Effector memory CD8-positive, alpha-beta T cell (primary cell): ENCODE results near the gene OR1I1.
A peak's percentile ranks its signal among the peaks of the same experiment; 100 is the strongest.

Experiments
- ATAC-seq: fragments of 150-1000 bp; cut with Tn5 transposase; replicated peaks from 2 replicates; pipeline ENCODE4 v1.10.0; 2021; ENCODE audit warnings: mild to moderate bottlenecking, moderate library complexity
- DNase-seq, 3 experiments: peaks; one replicate each; pipeline ENCODE4 v3.0.0; 2021
- H3K27ac Mint-ChIP-seq, 2 donors: one replicate each; pipeline ENCODE4 v1.8.0; 2022; ENCODE audit warnings: mild to moderate bottlenecking in 2 of 2, mixed read lengths in 2 of 2, moderate library complexity in 2 of 2
- H3K27me3 Mint-ChIP-seq, 2 donors: one replicate each; pipeline ENCODE4 v1.8.0; 2022; ENCODE audit warnings: mixed read lengths in 2 of 2
- H3K36me3 Mint-ChIP-seq: one replicate; pipeline ENCODE4 v1.8.0; 2022; ENCODE audit warnings: mild to moderate bottlenecking, moderate library complexity, mixed read lengths; ENCODE audit not compliant: insufficient read depth
- H3K4me1 Mint-ChIP-seq, 2 donors: one replicate each; pipeline ENCODE4 v1.8.0; 2022; ENCODE audit warnings: low read depth in 2 of 2, mixed read lengths in 2 of 2
- H3K4me3 Mint-ChIP-seq, 2 donors: one replicate each; pipeline ENCODE4 v1.8.0; 2022; ENCODE audit warnings: mild to moderate bottlenecking in 2 of 2, mixed read lengths in 2 of 2, moderate library complexity in 2 of 2
- H3K9me3 Mint-ChIP-seq, 2 donors: one replicate each; pipeline ENCODE4 v1.8.0; 2022; ENCODE audit warnings: mixed read lengths in 2 of 2

The OR1I1 gene

DNA sequence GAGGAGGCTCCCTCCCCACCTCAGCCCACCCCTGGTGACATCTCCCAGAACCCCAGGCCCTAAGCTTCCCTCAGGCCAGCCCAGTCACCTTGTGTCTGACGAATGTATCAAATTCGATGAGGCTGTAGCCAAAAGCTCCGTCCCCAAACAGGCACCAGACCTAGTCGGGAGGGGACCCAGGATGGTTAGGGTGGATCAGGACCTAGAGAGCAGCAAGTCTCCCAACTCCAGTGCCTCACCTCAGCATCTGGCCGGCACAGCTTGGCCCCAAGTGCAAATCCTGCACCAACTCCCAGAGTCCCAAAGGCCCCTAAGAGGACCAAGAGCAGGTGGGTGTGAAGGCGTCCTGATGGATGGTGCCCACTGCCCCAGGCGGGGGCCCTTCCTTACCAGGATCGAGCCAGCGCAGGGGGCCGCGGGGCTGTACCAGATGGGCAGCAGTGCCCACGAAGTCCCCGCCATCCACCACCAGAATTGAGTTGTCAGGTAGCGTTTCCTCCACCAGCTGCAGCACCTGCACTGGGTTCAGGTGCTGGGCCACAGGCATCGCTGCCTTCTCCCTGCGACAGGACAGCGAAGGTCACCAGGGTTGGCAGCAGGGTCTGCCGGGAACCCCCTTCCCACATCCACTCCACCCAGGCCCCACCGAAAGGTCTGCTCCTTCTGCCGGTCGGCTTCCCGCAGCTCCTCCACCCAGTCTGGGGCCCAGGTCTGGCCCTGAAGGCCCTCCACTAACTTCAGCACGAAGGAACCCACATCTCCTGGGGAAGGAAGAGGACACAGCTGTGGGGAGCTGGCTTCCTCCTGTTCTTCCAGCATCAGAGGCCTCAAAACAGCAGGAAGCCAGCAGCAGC, 34.0 kb downstream of the OR1I1 start:
- Mint-ChIP-seq H3K9me3 (no peaks in the 10 kb centered on the region), H3K27me3 (no peaks in the 10 kb centered on the region), H3K4me1 (peaks cover 0 to 3% of the 10 kb centered on the region in 2 donors)

DNA sequence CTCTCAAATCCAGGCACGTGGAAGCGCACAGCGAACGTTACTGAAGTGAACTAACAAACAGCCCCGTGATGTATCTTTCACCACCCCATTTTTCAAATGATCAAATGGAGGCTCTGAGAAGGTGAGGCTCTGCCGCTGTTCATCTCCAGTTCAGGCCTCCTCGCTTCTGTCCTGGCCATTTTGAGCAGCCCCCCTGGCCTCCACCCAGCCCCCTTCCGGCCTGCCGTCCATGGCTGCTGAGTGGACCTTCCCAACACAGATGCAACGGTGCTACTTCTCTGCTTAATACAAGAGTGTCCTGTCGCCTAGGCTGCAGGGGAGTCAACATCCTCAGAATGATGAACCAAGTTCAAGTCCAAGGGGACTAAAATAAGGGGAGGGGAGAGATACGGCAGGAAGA, 34.8 kb downstream of the OR1I1 start:
- Mint-ChIP-seq H3K36me3 (peaks cover 39% of the 10 kb centered on the region), H3K9me3 (no peaks in the 10 kb centered on the region), H3K4me3 (no peak overlapping the region), H3K27ac (no peak overlapping the region), H3K4me1 (peaks cover 0 to 4% of the 10 kb centered on the region in 2 donors), H3K27me3 (no peaks in the 10 kb centered on the region)
- DNase-seq (no peak), ATAC-seq (no peak)

More for the DNA sequence above, 34.0 kb downstream of the OR1I1 start:
- Mint-ChIP-seq H3K4me3 (no peak overlapping the region), H3K36me3 (peaks cover 33% of the 10 kb centered on the region), H3K27ac (no peak overlapping the region)
- ATAC-seq = no peak
- DNase-seq = no peak

DNA sequence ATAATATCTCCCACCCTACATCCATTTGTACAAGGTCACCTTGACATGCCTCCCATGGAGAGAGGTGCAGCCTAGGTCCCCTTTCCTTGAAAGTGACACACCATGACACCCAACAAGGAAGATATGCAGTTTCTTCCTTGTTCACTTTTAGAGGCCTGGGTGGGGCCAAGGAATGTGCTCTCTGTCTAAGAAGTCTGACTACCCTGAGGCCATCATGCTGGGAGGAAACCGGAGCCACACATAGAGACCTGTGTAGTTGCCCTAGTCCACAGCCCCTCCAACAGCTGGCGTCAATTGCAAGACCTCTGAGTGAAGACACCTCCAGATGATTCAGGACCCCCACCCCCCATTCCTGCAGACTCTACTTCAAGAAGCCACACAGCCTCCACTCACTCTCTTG, 36.2 kb downstream of the OR1I1 start:
- ATAC-seq (no peak), DNase-seq (no peak)
- Mint-ChIP-seq H3K27ac (peak overlapping the region in 1 of 2 donors; percentile 53), H3K9me3 (no peaks in the 10 kb centered on the region), H3K4me1 (peaks cover 2 to 3% of the 10 kb centered on the region in 2 donors), H3K36me3 (peaks cover 43% of the 10 kb centered on the region), H3K27me3 (no peaks in the 10 kb centered on the region), H3K4me3 (no peak overlapping the region)

DNA sequence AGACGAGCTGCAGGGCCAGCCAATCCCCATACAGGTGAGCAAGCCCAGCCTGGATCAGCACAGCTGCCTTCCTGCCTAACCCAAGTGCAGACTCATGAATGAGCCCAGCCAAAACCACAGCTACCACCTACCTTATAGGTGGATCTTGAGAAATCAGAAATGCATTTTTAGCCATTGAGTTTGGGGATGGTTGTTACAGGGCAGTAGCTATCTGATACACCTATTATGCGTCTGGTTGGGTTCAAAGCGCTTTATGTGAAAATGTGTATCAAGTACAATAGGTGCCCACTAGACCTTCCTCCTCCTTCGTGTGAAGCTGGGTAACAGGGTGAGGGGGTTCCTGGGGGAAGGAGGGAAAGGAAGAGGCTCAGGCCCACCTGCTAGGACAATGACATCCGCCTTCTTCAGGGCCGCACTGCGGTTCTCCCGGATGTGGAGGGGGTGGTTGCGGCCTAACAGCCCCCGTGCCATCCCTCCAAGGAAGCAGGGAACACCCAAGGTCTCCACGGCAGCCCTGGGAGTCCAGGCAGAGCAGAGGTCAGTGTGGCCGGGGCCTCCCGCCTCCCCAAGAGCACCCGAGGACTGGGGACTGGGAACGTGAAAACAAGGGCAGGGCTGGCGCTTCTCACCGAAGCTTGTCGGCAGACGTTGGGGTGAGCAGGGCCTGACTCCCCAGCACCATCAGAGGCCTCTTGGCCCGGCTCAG, 36.9 kb downstream of the OR1I1 start:
- no peaks in the 10 kb centered on the region for H3K9me3 Mint-ChIP-seq
- ATAC-seq = no peak
- DNase-seq = no peak
- H3K4me1 Mint-ChIP-seq = peaks cover 5 to 7% of the 10 kb centered on the region in 2 donors
- H3K4me3 Mint-ChIP-seq = no peak overlapping the region
- no peaks in the 10 kb centered on the region for H3K27me3 Mint-ChIP-seq
- H3K27ac Mint-ChIP-seq = peak overlapping the region in 1 of 2 donors; percentile 53
- peaks cover 49% of the 10 kb centered on the region for H3K36me3 Mint-ChIP-seq

DNA sequence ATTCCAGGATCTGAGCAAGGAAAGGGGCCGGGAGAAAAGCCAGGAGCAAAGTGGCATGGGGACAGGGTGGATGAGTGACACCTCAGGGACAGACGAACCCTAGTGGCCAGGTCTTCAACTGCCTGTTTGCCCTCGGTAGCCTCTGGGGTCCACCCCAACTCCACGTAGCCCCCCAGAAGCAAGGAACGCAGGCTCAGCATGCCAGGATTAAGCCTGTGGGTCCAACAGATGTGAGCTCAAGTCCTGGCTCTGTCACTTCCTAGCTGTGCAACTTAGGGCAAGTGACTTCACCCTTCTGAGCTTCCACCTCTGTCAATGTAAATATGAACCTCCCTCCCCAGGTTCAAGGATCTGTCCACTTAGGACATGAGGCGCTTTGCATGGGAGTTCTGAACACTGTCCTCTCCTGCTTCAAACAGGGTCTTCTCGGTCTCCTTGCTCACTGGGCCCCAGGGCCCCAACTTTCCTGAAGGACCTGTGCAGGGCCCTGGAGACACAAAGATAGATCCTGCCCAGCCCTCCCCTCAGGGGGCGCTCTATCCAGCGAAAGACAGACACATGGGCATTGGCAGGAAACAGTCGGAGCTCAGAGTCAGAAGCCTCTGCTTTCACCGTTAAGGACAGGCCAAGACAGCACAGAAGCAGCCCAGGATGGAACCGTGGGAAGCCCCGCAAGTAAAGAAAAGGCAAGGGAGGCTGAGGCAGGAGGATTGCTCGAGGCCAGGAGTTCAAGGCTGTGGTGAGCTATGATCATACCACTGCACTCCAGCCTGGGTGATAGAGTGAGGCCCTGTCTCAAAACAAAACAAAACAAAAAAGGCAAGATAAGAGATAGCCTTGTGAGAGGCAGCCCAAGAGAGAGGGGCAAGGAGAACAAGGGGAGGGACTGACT, 38.4 kb downstream of the OR1I1 start:
- no peak overlapping the region for H3K4me3 Mint-ChIP-seq
- no peaks in the 10 kb centered on the region for H3K9me3 Mint-ChIP-seq
- no peak for ATAC-seq
- H3K27me3 Mint-ChIP-seq = no peaks in the 10 kb centered on the region
- H3K27ac Mint-ChIP-seq = peak overlapping the region in 1 of 2 donors; percentile 3
- peaks cover 17 to 18% of the 10 kb centered on the region in 2 donors for H3K4me1 Mint-ChIP-seq
- H3K36me3 Mint-ChIP-seq = peaks cover 58% of the 10 kb centered on the region
- no peak for DNase-seq

DNA sequence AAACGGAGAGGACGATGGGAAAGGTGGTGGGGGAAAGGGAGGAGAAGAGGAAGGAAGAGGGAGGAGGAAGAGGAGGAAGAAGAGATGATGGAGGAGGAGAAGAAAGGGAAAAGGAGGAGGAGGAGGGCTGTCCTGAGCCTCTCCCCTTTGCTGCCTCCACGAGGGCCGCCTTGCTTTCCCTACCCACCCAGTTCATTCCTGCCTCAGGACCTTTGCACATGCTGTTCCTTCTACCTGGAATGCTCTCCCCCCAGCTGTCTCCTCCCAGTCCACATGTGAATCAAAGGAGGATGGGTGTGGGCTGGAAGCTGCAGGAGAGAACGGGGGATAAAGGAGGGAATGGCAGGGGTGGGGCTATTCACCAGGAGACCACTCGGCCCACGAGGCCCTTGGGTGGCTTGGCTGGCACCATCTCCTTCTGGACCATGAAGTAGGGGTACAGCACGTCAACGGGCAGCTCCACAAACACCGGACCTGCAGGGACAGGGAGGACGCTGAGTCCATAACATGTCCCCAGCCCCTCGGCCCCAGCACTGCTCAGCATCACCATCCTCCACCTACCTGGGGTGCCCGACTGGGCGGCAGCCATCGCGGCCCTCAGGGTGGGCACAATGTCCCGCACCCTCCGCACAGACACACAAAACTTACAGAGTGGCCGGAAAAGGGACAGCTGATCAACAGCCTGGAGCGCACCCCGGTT, 40.5 kb downstream of the OR1I1 start:
- DNase-seq (no peak), ATAC-seq (no peak)
- Mint-ChIP-seq H3K27me3 (no peaks in the 10 kb centered on the region), H3K36me3 (peaks cover 56% of the 10 kb centered on the region), H3K4me1 (peaks cover 17 to 21% of the 10 kb centered on the region in 2 donors), H3K27ac (no peak overlapping the region), H3K9me3 (no peaks in the 10 kb centered on the region), H3K4me3 (no peak overlapping the region)

DNA sequence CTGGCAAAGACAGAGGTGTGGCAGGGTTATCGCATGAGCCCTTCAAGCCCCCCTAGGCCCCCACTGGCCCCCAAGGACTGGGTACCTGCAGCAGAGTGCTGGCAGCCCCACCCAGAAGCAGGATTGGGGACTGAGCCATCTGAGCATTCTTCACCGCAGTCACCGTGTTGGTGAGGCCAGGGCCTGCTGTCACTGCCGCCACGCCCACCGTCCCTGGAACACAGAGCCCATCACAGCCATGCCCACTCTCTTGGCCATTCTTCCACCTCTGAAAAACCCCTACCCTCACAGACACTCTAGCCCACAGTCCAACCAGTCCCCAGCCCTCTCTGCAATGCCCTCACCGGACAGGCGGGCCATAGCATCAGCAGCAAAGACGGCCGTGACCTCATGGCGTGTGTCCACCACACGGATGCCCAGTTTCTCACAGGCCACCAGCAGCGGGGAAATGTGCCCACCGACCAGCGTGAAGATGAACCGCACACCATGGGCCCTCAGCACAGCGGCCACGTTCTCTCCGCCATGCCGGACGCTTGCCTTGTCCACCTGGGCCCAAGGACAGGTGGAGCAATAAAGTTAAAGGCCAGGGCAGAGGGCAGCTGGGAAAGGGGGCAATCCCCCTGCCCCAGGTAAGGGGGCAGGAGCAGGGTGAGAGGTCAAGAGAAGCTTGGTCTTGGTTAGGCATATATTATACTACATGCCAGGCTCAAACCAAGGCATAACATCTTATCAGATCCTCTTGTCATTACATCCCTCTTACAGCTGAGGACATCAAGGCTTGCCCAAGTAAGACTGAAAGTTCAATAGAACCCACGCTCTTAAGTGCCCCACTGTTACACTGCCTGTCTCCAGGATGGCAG, 41.2 kb downstream of the OR1I1 start:
- Mint-ChIP-seq H3K4me3 (peak overlapping the region in 1 of 2 donors; percentile 88), H3K9me3 (no peaks in the 10 kb centered on the region), H3K4me1 (peaks cover 17 to 21% of the 10 kb centered on the region in 2 donors), H3K27ac (peak overlapping the region in 1 of 2 donors; percentile 56), H3K27me3 (peaks cover 5 to 6% of the 10 kb centered on the region in 2 donors), H3K36me3 (peaks cover 54% of the 10 kb centered on the region)
- ATAC-seq = no peak
- DNase-seq = no peak

DNA sequence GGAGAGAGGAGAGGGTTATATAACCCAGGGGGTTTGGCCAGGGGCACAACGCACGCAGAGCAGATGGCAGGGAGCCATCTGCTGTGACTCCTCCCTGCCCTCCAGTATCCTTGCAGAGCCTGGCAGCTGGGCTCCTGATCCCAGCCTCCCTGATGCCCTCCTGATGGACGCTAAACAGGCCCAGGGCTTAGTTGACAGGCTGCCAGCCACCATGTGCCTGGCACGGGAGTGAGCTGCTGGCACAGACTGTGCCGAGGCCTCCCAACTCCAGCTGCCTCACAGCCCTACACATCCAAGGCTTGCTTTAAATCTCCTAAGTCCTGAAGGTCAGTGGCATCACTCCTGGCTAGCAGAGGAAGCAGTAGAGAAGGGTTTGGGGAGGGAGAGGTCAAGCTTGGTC, 41.9 kb downstream of the OR1I1 start:
- H3K4me1 Mint-ChIP-seq = peaks cover 17 to 21% of the 10 kb centered on the region in 2 donors
- H3K4me3 Mint-ChIP-seq = peak overlapping the region; percentile 86 to 88
- H3K27ac Mint-ChIP-seq = peak overlapping the region; percentile 56 to 97
- H3K27me3 Mint-ChIP-seq = peaks cover 10 to 13% of the 10 kb centered on the region in 2 donors
- DNase-seq (no peak), ATAC-seq (no peak)
- peaks cover 49% of the 10 kb centered on the region for H3K36me3 Mint-ChIP-seq
- no peaks in the 10 kb centered on the region for H3K9me3 Mint-ChIP-seq

DNA sequence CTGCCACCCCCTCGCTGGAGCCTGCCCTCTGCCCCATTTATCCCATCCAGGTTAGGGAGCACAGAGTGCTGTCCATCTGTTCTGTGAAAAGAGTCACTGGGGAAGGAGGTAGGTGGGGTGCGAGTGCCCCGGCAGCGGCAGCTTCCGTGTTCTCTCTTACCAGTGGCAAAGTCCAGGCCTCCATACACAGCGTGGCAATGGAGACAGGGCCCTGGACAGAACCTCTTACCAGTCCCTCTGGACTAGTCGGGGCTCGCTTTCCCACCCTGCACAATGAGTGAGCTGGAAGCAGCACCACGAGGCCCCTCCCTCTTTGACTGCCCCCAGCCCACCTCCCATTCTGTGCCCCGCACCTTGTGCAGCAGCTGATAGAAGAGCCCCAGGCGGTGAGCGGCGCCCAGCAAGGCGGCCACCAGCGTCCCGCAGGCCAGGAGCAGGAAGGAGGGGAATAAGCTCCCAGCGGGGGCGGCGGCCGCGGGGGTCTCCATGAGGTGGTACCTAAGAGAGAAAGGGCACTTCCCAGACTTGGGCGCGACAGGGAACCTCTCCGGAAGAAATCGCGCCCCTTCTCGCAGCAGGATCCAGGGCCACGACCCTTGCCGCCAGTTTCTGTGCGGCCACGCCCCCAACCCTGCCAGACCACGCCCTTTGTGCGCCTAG, 42.7 kb downstream of the OR1I1 start:
- no peaks in the 10 kb centered on the region for H3K9me3 Mint-ChIP-seq
- H3K27ac Mint-ChIP-seq = peak overlapping the region; percentile 93 to 97
- peaks cover 17 to 21% of the 10 kb centered on the region in 2 donors for H3K27me3 Mint-ChIP-seq
- peaks cover 42% of the 10 kb centered on the region for H3K36me3 Mint-ChIP-seq
- no peak for ATAC-seq
- no peak for DNase-seq
- peak overlapping the region; percentile 86 to 88 for H3K4me3 Mint-ChIP-seq
- peaks cover 17 to 21% of the 10 kb centered on the region in 2 donors for H3K4me1 Mint-ChIP-seq

DNA sequence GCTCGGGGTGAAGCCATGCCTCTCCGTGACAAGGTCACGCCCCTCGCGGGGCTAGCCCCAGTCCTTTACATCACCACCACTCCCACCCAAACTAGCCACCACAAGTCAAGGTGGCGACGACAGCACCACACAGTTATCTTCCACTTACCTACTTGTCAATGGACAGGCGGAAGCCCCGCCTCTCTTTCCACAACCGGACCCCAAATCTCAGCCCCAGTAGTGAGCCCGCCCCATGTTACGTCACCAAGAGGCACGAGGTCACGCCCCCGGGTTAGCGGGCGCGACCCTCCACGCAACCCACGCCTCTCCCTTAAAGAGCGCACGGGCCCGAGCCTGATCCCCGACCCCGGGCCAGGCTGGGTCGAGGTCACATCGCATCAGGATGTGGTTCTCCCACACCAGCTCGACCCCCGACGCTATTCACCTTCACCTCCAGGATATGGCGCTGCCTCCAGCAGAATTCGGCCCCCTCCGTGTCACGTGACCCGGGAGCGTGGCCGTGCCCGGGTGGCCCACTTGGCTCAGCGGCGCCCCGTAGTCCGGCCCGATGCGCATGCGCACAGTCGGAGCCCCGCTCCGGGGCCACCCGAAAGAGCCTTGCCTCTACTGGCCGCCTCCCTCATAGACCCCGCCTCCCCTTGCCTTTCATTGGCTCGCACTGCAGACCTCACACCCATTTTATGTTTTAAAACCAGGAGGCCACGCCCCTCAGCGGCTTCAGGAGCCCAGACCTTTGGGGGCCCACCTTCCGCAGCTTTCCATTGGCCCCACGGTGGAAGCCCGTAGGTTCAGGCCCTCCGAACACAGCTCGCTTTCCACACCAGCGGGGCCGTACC, 43.4 kb downstream of the OR1I1 start:
- DNase-seq = peak; percentile 94 to 98 (median 97)
- Mint-ChIP-seq H3K4me3 (peak overlapping the region; percentile 86 to 88), H3K4me1 (peaks cover 17 to 21% of the 10 kb centered on the region in 2 donors), H3K27me3 (peaks cover 23 to 28% of the 10 kb centered on the region in 2 donors), H3K27ac (peak overlapping the region; percentile 93 to 97), H3K9me3 (no peaks in the 10 kb centered on the region), H3K36me3 (peaks cover 37% of the 10 kb centered on the region)
- peak; percentile 86 for ATAC-seq
